ENCODE data around the gene TRNAU1AP.
"Not testable (repeated sequence)": the region's sequence is repeated elsewhere in the genome, so short reads cannot be mapped to it uniquely, and the experiment has no call there.

The TRNAU1AP gene

GRCh38 chr1:28577052-28577678, 24.3 kb downstream of the TRNAU1AP start:
- DNase-seq (ENCODE audit: low spot score), result no peak

- DNase-seq (ENCODE audit: low spot score), result no peak
Measured at GRCh38 chr1:28577738-28578536, 25.1 kb downstream of the TRNAU1AP start.

GRCh38 chr1:28578696-28579218, 25.9 kb downstream of the TRNAU1AP start:
- DNase-seq (ENCODE audit: low spot score), result no peak

GRCh38 chr1:28579401-28579800, 26.5 kb downstream of the TRNAU1AP start:
- DNase-seq (ENCODE audit: low spot score), result no peak

GRCh38 chr1:28580722-28581530, 28.0 kb downstream of the TRNAU1AP start:
- no peak for DNase-seq (ENCODE audit: low spot score)

DNA sequence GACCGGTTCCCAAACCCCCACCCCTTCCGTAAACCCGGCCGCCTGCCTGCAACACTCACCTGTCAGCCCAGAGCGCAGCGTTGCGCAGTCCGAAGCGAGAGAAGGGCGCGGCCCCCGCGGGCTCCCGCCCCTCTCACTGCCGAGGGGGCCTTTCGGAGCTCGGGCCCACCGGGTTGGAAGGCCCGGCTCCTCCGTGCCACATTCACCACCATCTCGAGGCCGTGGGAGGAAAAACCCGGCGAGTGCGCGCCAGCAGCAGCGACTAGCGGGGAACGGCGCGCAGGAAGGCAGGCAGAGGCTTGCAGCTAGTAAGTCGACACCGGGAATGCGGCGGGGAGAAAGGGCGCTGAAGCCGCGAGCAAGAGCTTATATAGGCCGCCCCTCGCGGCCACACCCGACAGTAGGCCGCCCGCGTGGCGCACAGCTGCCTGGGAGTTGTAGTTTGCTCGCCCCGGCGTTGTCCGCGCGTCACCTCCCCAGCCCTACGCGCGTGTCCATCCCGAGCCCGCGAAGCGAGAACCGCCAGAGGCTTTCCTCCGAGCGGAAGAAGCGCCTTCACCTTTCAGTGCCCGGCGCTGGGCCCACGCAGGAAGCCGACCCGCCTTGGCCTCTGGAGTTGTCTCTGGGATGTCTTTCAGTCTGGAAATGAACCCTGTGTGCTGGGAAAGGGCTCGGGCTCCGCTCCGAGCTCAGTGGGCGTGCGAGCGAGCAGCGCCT, 28.8 kb downstream of the TRNAU1AP start:
- DNase-seq (ENCODE audit: low spot score), result peak; percentile 92

DNA sequence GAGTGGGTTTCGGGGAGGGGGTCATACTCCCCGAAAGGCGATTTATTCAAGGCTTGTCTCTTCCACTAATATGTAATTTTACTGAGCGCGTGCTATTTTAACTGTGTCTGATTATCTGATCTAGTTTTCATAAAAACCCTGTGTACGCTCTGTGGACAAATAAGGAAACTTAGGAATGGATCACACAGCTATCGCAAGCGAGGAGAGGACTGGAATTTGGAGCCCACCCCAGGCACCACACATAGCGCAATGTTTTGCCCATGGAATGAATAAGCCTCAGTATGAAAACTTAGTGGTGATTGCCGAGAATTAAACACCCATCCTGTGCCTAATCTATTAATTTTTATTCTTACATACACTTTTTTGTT, 29.3 kb downstream of the TRNAU1AP start:
- no peak for DNase-seq (ENCODE audit: low spot score)

DNA sequence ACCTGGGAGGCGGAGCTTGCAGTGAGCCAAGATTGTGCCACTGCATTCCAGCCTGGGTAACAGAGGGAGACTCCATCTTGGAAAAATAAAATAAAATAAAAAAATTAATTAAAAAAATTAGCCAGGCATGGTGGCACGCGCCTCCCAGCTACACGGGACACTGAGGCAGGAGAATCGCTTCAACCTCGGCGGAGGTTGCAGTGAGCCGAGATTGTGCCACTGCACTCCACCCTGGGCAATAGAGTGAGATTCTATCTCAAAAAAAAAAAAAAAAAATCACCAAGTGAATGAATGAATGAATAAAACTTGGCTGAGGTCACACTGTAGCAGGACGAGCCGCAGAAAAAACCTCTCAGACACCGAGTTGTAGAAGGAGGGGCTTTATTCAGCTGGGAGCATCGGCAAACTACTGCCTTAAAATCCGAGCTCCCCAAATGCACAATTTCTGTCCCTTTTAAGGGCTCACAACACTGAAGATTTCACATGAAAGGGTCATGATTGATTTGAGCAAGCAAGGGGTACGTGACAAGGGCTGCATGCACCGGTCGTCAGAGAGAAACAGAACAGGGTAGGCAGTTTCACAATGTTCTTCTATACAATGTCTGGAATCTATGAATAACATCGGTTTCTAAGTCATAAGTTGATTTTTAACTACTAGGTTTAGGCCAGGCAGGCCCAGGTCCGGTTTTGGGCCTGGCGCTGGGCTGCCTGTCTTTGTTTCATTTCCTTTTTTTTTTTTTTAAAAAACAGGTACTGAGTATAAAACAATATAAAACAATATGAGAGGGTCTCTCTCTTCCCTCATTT, 33.9 kb downstream of the TRNAU1AP start:
- not testable (repeated sequence) for DNase-seq (ENCODE audit: low spot score)

DNA sequence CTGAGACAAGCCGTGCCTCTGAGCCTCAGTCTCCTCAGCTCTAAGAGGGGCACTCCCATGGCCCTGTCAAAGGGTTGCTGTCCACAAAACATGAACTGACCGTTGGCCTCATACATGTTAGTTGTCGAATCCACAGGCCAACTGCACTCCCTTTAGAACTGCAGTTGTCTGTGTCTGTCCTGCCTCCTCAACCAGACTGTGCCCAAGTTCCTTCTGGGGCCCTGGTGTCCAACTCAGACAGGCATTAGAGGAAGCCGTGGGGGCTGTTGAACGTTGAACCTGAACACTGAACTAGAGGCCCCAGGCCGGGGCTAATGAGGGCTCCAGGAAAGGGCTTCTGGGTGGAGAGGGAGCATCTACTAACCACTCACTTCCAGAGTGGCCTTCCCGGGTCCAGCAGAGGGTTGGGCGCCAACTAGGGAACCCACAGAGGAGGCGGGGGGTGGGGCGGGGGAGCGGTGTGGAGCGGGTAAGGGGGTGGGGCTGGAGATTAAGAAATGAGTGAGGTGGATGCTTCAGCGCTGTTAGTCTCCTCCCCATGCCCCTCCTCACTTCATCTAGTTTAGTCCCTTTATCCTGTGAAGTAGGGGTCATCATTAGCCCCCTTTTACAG, 38.9 kb downstream of the TRNAU1AP start, which contains the start of gene RAB42:
Gene RAB42 (plus strand): TSS at position 558 of the 613 bp plus-strand sequence. CDS start 247 bp downstream, outside the sequence.
- no peak for DNase-seq (ENCODE audit: low spot score)

DNA sequence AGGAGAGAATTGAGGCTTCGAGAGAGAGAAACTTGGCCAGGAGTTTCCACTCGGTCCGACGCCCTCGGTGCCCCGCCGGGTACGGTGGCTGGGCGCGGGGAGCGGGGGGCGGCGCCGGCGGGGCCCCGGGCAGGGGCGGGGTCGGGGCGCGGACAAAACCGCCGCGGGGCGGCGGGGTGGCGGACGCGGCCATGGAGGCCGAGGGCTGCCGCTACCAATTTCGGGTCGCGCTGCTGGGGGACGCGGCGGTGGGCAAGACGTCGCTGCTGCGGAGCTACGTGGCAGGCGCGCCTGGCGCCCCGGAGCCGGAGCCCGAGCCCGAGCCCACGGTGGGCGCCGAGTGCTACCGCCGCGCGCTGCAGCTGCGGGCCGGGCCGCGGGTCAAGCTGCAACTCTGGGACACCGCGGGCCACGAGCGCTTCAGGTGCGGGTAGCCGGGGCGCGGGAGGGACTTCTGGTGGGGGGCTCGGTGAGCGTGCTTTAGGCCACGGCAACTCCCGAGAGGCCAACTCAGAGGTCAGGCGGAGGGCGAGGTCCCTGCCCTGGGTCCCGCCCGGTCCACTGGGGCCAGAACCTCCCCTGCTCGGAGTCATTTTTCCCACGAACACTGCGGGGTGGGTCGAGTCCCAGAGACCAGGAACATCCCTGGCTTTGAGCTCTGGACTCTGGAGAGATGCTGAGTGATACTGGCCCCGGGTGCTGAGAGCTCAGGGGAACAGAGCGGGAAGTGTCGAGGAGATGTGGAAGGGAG, 39.6 kb downstream of the TRNAU1AP start:
- DNase-seq (ENCODE audit: low spot score), result no peak

- not testable (repeated sequence) for DNase-seq (ENCODE audit: low spot score)
Measured at GRCh38 chr1:28593988-28594356, 41.1 kb downstream of the TRNAU1AP start.

- DNase-seq (ENCODE audit: low spot score), result not testable (repeated sequence)
Measured at GRCh38 chr1:28594686-28595411, 42.0 kb downstream of the TRNAU1AP start.

DNA sequence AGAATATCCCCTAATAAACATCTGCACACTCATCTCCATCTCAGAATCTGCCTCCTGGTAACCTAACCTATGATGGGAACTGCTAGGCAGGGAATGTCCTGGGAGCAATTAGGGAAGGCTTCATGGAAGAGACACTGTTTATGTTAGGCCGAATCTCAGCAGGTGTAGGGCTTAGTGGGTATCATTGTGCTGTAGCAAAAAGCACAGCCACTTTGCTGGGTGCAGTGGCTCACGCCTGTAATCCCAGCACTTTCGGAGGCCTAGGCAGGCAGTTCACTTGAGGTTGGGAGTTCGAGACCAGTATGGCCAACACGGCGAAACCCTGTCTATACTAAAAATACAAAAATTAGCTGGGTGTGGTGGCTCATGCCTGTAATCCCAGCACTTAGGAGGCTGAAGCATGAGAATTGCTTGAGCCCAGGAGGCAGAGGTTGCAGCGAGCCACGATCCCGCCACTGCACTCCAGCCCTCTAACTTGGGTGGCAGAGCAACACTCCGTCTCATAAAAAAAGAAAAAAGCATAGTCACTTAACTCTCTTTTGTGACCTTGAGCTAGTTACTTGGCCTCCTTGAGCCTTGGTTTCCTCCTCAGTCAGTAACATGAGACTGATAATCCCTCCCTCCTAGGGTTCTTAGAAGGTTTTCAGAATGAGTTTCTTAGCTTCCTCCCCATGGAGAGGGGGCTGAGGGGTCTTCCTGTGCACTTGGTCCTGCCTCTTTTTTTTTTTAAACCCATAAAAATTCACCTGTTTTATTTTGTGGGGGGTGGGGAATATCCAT, 42.7 kb downstream of the TRNAU1AP start:
- DNase-seq (ENCODE audit: low spot score), result no peak

GRCh38 chr1:28596276-28596675, 43.4 kb downstream of the TRNAU1AP start:
- not testable (repeated sequence) for DNase-seq (ENCODE audit: low spot score)

GRCh38 chr1:28601696-28602095, 48.8 kb downstream of the TRNAU1AP start:
- peak; percentile 53 for DNase-seq (ENCODE audit: low spot score)

GRCh38 chr1:28602536-28603439, 49.9 kb downstream of the TRNAU1AP start:
- DNase-seq (ENCODE audit: low spot score), result peak; percentile 66

- no peak for DNase-seq (ENCODE audit: low spot score)
Measured at GRCh38 chr1:28604411-28604810, 51.5 kb downstream of the TRNAU1AP start.

Measured in COLO829 (cell line).